Iris pigment epithelial cell (primary cell): ENCODE results near the gene B9D1.

Source experiments
- DNase-seq: peaks from one replicate; pipeline ENCODE4 v3.0.0-alpha.2; 2011; ENCODE audit warnings: low read depth

B9D1 gene

GRCh38 chr17:19301973-19302372, 60.5 kb downstream of the B9D1 start:
- DNase-seq = no peak

- DNase-seq = no peak
These were observed 61.1 kb downstream of the B9D1 start for GRCh38 chr17:19301274-19301951.

- DNase-seq = no peak
These were observed 62.7 kb downstream of the B9D1 start for GRCh38 chr17:19299866-19300265.

GRCh38 chr17:19299214-19299747, 63.2 kb downstream of the B9D1 start:
- no peak for DNase-seq

GRCh38 chr17:19298569-19299213, 63.8 kb downstream of the B9D1 start:
- DNase-seq = no peak

GRCh38 chr17:19296786-19297778, 65.4 kb downstream of the B9D1 start:
- no peak for DNase-seq

GRCh38 chr17:19295473-19296135, 66.9 kb downstream of the B9D1 start:
- DNase-seq = no peak

- no peak for DNase-seq
These were observed 68.1 kb downstream of the B9D1 start for GRCh38 chr17:19294443-19294842.
